ENCODE results near the gene DCUN1D2. TPM values are rescaled to one million over a fixed set of nuclear protein-coding genes. Genes with fewer than 3 reads are reported as not detected.

Gene DCUN1D2
- total RNA-seq, 1 experiment from 2014 or later: 38.6 TPM

GRCh38 chr13:113533161-113533840, 42.8 kb upstream of the DCUN1D2 start:
- BruUV-seq (replicated peaks): no TSS peak
- no peak for TF ChIP-seq CTCF (conservative IDR thresholded peaks at IDR 0.05; ENCODE audit: low read depth, low read length)
- TF ChIP-seq EZH2 (IDR thresholded peaks at IDR 0.05; ENCODE audit: borderline replicate concordance, low read depth, low read length, poor library complexity, severe bottlenecking): no peak
- DNase-seq (ENCODE audit: low spot score): no peak
- no peaks in the 10 kb centered on the region for H3K4me1 ChIP-seq (ENCODE audit: insufficient read depth, low read length, poor library complexity, severe bottlenecking)
- H3K9me3 ChIP-seq (ENCODE audit: low read depth, low read length, poor library complexity, severe bottlenecking): no peaks in the 10 kb centered on the region
- CTCF ChIA-PET: no interaction called here
- POLR2A ChIA-PET (ENCODE audit: low non-redundant PET): no interaction called here
- H3K27ac ChIP-seq (ENCODE audit: low read depth, low read length, poor library complexity, severe bottlenecking): no peak overlapping the region
- intact Hi-C loops (cut with micrococcal nuclease; ENCODE audit: unreplicated experiment): no loop called here
- no peak overlapping the region for H3K4me3 ChIP-seq (ENCODE audit: low read depth, low read length, poor library complexity, severe bottlenecking)
- peaks cover 5% of the 10 kb centered on the region for H3K36me3 ChIP-seq (ENCODE audit: insufficient read depth, low read length, poor library complexity, severe bottlenecking)
- no peaks in the 10 kb centered on the region for H3K27me3 ChIP-seq (replicated peaks; ENCODE audit: insufficient read depth, low read depth, low read length, poor library complexity)

- H3K36me3 ChIP-seq (ENCODE audit: insufficient read depth, low read length, poor library complexity, severe bottlenecking): peaks cover 5% of the 10 kb centered on the region
- BruUV-seq (replicated peaks): no TSS peak
- TF ChIP-seq EZH2 (IDR thresholded peaks at IDR 0.05; ENCODE audit: borderline replicate concordance, low read depth, low read length, poor library complexity, severe bottlenecking): no peak
- TF ChIP-seq CTCF (conservative IDR thresholded peaks at IDR 0.05; ENCODE audit: low read depth, low read length): no peak
- no peak overlapping the region for H3K27ac ChIP-seq (ENCODE audit: low read depth, low read length, poor library complexity, severe bottlenecking)
- H3K4me3 ChIP-seq (ENCODE audit: low read depth, low read length, poor library complexity, severe bottlenecking): no peak overlapping the region
- DNase-seq (ENCODE audit: low spot score): peak; percentile 23
- H3K27me3 ChIP-seq (replicated peaks; ENCODE audit: insufficient read depth, low read depth, low read length, poor library complexity): no peaks in the 10 kb centered on the region
- ChIA-PET POLR2A (ENCODE audit: low non-redundant PET) (no interaction called here), CTCF (interaction anchor here (0.7 kb wide), 1 partner anchor 30 kb away, joined by 4 read pairs; no protein-coding TSS in a partner anchor)
- no peaks in the 10 kb centered on the region for H3K4me1 ChIP-seq (ENCODE audit: insufficient read depth, low read length, poor library complexity, severe bottlenecking)
- intact Hi-C loops (cut with micrococcal nuclease; ENCODE audit: unreplicated experiment): no loop called here
- no peaks in the 10 kb centered on the region for H3K9me3 ChIP-seq (ENCODE audit: low read depth, low read length, poor library complexity, severe bottlenecking)
Observed at GRCh38 chr13:113532156-113532806, 41.8 kb upstream of the DCUN1D2 start.

- Histone ChIP-seq H3K27ac (ENCODE audit: low read depth, low read length, poor library complexity, severe bottlenecking) (no peak overlapping the region), H3K9me3 (ENCODE audit: low read depth, low read length, poor library complexity, severe bottlenecking) (no peaks in the 10 kb centered on the region), H3K36me3 (ENCODE audit: insufficient read depth, low read length, poor library complexity, severe bottlenecking) (peaks cover 10% of the 10 kb centered on the region), H3K27me3 (replicated peaks; ENCODE audit: insufficient read depth, low read depth, low read length, poor library complexity) (no peaks in the 10 kb centered on the region), H3K4me3 (ENCODE audit: low read depth, low read length, poor library complexity, severe bottlenecking) (no peak overlapping the region), H3K4me1 (ENCODE audit: insufficient read depth, low read length, poor library complexity, severe bottlenecking) (no peaks in the 10 kb centered on the region)
- no peak for DNase-seq (ENCODE audit: low spot score)
- BruUV-seq (replicated peaks): no TSS peak
- CTCF ChIA-PET: interaction anchor here (0.7 kb wide), 1 partner anchor 31 kb away, joined by 4 read pairs; no protein-coding TSS in a partner anchor
- POLR2A ChIA-PET (ENCODE audit: low non-redundant PET): no interaction called here
- TF ChIP-seq CTCF (conservative IDR thresholded peaks at IDR 0.05; ENCODE audit: low read depth, low read length) (no peak), EZH2 (IDR thresholded peaks at IDR 0.05; ENCODE audit: borderline replicate concordance, low read depth, low read length, poor library complexity, severe bottlenecking) (no peak)
- intact Hi-C loops (cut with micrococcal nuclease; ENCODE audit: unreplicated experiment): no loop called here
Observed at GRCh38 chr13:113531041-113531873, 40.7 kb upstream of the DCUN1D2 start.
